Renal cortex interstitium (tissue), 11 donors: ENCODE results near the gene NAA11. TPM values are rescaled to one million over a fixed set of nuclear protein-coding genes. Genes with fewer than 3 reads are reported as not detected.

Experiments
- DNase-seq, 11 donors: peaks; one replicate each; pipeline ENCODE4 v3.0.0-alpha.2; 2013; ENCODE audit warnings: low read depth in 9 of 11, low spot score in 4 of 11; ENCODE audit errors: extremely low read depth in 1 of 11
- polyA plus RNA-seq, 3 donors: library from polyadenylated mRNA; unstranded; fragments of 120-200 nt; gene quantifications; one replicate each; pipeline ENCODE4 v1.2.1, GENCODE V29; 2013; ENCODE audit not compliant: insufficient read length in 3 of 3

NAA11 gene
- polyA plus RNA-seq, 3 donors: not detected

DNA sequence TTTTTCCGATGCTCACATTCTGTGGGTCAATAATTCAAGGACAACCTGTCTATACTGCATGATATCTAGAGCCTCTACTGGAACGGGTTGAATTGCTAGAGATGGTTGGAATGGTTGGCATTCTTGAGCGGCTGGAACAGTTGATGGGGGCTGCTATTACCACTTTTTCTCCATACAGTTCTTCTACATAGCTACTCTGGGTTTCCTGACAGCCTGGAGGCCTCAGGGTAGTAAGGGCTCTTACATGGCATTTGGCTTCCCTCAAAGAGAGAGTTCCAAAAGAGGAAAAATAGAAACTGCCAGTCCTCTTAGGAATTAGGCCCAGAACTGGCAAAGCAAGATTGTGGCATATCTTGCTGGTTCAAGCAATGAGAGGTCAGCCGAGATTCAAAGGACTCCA is 53.1 kb downstream of the NAA11 start:
- no peak for DNase-seq

DNA sequence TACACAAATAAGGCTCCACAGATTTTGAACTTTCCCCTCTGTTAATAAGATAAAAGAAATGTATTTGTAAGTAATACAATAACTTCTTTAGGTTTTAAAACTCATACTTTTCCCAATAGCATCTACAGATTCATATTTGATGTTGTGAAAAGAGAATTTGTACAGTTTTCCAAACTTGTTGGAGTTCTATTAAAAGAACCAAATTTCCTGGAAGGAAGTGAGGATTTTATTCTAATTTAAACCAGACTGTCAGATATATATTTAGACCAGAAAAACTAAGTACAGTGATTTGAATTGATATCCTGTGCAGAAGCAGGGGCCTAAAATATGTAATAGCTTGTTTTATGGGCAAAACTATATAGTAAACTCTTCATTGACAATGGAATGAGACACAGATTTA is 53.7 kb downstream of the NAA11 start:
- no peak for DNase-seq

- no peak for DNase-seq
Observed at GRCh38 chr4:79267671-79268070, 58.2 kb downstream of the NAA11 start.

Other genes starting within 250 kb of the NAA11 start
- gene GK2, start 82.2 kb upstream of the NAA11 start, polyA plus RNA-seq: under 1 TPM in 1 of 3 donors, not detected in 2; 0.09 TPM